K562 (cell line): Measurements from ENCODE around the gene WRAP53. TPM values are rescaled to one million over a fixed set of nuclear protein-coding genes. Genes with fewer than 3 reads are reported as not detected.
A peak's percentile ranks its signal among the peaks of the same experiment; 100 is the strongest.

ENCODE experiments used
- ATAC-seq: fragments of 200-7000 bp; cut with Tn5 transposase; 3 replicates; pipeline ENCODE4 v1.9.1; 2020; ENCODE audit warnings: moderate library complexity
- BruUV-seq: library from RNA; stranded (reverse); fragments of 400-500 nt; replicated peaks from 2 replicates; lab custom pipeline; 2021; lab: Mats Ljungman, UMichigan
- CTCF ChIA-PET: fragments of 300-600 bp; formaldehyde crosslinking; extraction: SDS; loops from one replicate; lab custom pipeline; 2021; ENCODE audit warnings: low intra/inter-chr PET ratio; lab: Yijun Ruan, JAX
- POLR2A ChIA-PET: fragments of 300-600, 350-650 bp; sonication (Branson Sonifier 250); formaldehyde crosslinking; extraction: SDS; loops from one replicate; lab custom pipeline; 2021; ENCODE audit warnings: antibody characterized with exemption, inconsistent platforms; lab: Yijun Ruan, JAX
- DNase-seq, 4 experiments: peaks; one replicate each; pipeline versions ENCODE4 v3.0.0 to v3.0.0-alpha.2; 2011 to 2018; ENCODE audit warnings: low spot score in 3 of 4, mixed read lengths in 3 of 4; ENCODE audit errors: extremely low read depth in 1 of 4
- FAIRE-seq: peaks from 2 replicates; lab custom pipeline; 2011; peaks lifted over from hg19 to GRCh38; lab: Jason Lieb, UNC
- H2AFZ ChIP-seq: 2 replicates; pipeline ENCODE4 v1.6.0; 2011; ENCODE audit warnings: low read depth, low read length, control low read depth, inconsistent platforms
- H3K27ac ChIP-seq: fragments of 200-600 bp; 3 replicates; pipeline ENCODE4 v1.8.0; 2011; ENCODE audit warnings: low read depth, mild to moderate bottlenecking, control low read depth, inconsistent platforms, low read length, moderate library complexity, mixed read lengths; ENCODE audit errors: extremely low read depth
- H3K27me3 ChIP-seq, 2 experiments: fragments of 300-600 bp in 1 of 2; 2 replicates in 1 of 2; 3 replicates in 1 of 2; pipeline versions ENCODE4 v1.6.0 to v1.8.0; 2011; ENCODE audit warnings: inconsistent platforms in 2 of 2, low read length in 2 of 2, mild to moderate bottlenecking in 1 of 2, mixed read lengths in 1 of 2, moderate library complexity in 1 of 2; ENCODE audit not compliant: control insufficient read depth in 2 of 2, insufficient read depth in 2 of 2
- H3K36me3 ChIP-seq: fragments of 300-600 bp; 3 replicates; pipeline ENCODE4 v1.8.0; 2011; ENCODE audit warnings: mild to moderate bottlenecking, low read length, inconsistent platforms; ENCODE audit not compliant: control insufficient read depth, insufficient read depth
- H3K4me1 ChIP-seq, 2 experiments: fragments of 200-600 bp in 1 of 2; replicated peaks in 1 of 2; 2 replicates in 1 of 2; 3 replicates in 1 of 2; pipeline versions ENCODE4 v1.5.1 to v1.8.0; 2011; ENCODE audit warnings: inconsistent platforms in 2 of 2, low read length in 2 of 2, mild to moderate bottlenecking in 1 of 2, mixed read lengths in 1 of 2, moderate library complexity in 1 of 2; ENCODE audit not compliant: control insufficient read depth in 2 of 2, insufficient read depth in 2 of 2
- H3K4me2 ChIP-seq: 2 replicates; pipeline ENCODE4 v1.6.1; 2011; ENCODE audit warnings: low read length, control low read depth, inconsistent platforms, mixed read lengths; ENCODE audit not compliant: insufficient read depth
- H3K4me3 ChIP-seq: fragments of 200-600 bp; sonication (generic), shearing (Covaris generic); 2 replicates; pipeline ENCODE4 v1.5.1; 2016; ENCODE audit warnings: control low read depth, inconsistent platforms
- H3K79me2 ChIP-seq: fragments of 200-600 bp; 3 replicates; pipeline ENCODE4 v1.8.0; 2011; ENCODE audit warnings: low read length, inconsistent platforms; ENCODE audit not compliant: control insufficient read depth, insufficient read depth
- H3K9ac ChIP-seq, 2 experiments: 2 replicates each; pipeline versions ENCODE4 v1.6.0 to v1.6.1; 2011; ENCODE audit warnings: low read depth in 2 of 2, low read length in 2 of 2, control low read depth in 1 of 2, inconsistent platforms in 1 of 2, mild to moderate bottlenecking in 1 of 2, mixed read lengths in 1 of 2; ENCODE audit not compliant: insufficient read depth in 1 of 2
- H3K9me1 ChIP-seq: one replicate; pipeline ENCODE4 v1.6.0; 2011; ENCODE audit warnings: inconsistent platforms, mild to moderate bottlenecking, low read length, moderate library complexity; ENCODE audit not compliant: control insufficient read depth, insufficient read depth
- H3K9me3 ChIP-seq: replicated peaks from 2 replicates; pipeline ENCODE4 v1.5.1; 2011; ENCODE audit warnings: low read depth, low read length, inconsistent platforms; ENCODE audit not compliant: control insufficient read depth, insufficient read depth
- H4K20me1 ChIP-seq: replicated peaks from 2 replicates; pipeline ENCODE4 v1.6.1; 2011; ENCODE audit warnings: low read length, inconsistent platforms, mixed read lengths; ENCODE audit not compliant: control insufficient read depth, insufficient read depth
- CBX2 ChIP-seq: fragments of 200-600 bp; sonication (generic); IDR thresholded peaks from one replicate; pipeline ENCODE4 v1.6.1; 2012; ENCODE audit warnings: mild to moderate bottlenecking, low read length, inconsistent platforms; ENCODE audit not compliant: insufficient read depth, poor library complexity, severe bottlenecking
- JUNB ChIP-seq: fragments of 450-650 bp; formaldehyde crosslinking; conservative IDR thresholded peaks from 2 replicates; pipeline ENCODE4 v1.4.0; 2020; ENCODE audit warnings: mild to moderate bottlenecking
- KLF13 ChIP-seq: fragments of 450-650 bp; IDR thresholded peaks from 2 replicates; pipeline ENCODE4 v1.6.1; 2016; ENCODE audit warnings: missing genetic modification characterization, low read depth, mild to moderate bottlenecking, missing compliant biosample characterization, moderate library complexity, borderline replicate concordance
- LCOR ChIP-seq: sonication (generic); formaldehyde crosslinking; IDR thresholded peaks from 2 replicates; pipeline ENCODE4 v1.8.0; 2022; ENCODE audit warnings: mild to moderate bottlenecking, missing genetic modification reagents
- NFYB ChIP-seq: IDR thresholded peaks from 2 replicates; pipeline ENCODE4 v1.6.1; 2011; ENCODE audit warnings: mild to moderate bottlenecking, moderate library complexity; ENCODE audit not compliant: insufficient read length; ENCODE audit errors: extremely low read depth
- ZFPM2 ChIP-seq: fragments of 250-450 bp; sonication (Bioruptor Pico); IDR thresholded peaks from 2 replicates; pipeline ENCODE4 v1.5.1; 2022; ENCODE audit warnings: mild to moderate bottlenecking
- ZKSCAN1 ChIP-seq: fragments of 150-350 bp; IDR thresholded peaks from 2 replicates; pipeline ENCODE4 v1.6.1; 2016; ENCODE audit warnings: low read depth, low read length
- ZNF589 ChIP-seq: fragments of 200-800 bp; sonication (Bioruptor generic); IDR thresholded peaks from 2 replicates; pipeline ENCODE4 v1.6.1; 2016; ENCODE audit warnings: low read depth, missing genetic modification characterization, missing compliant biosample characterization
- WGBS: fragments of 100-300 bp; shearing (Covaris generic); methylation state at CpG from one replicate; pipeline ENCODE4 v1.1.6; 2016; ENCODE audit warnings: low coverage, mixed read lengths; ENCODE audit not compliant: insufficient coverage; ENCODE audit errors: missing lambda C conversion rate; 5-methylcytosine and 5-hydroxymethylcytosine counted together
- in situ Hi-C: fragments of 300-500 bp; cut with MboI; formaldehyde crosslinking; loops from 4 replicates; pipeline ENCODE4 v1.15.0; 2018; ENCODE audit warnings: inconsistent platforms, mixed read lengths
- intact Hi-C: fragments of 100-400 bp; cut with micrococcal nuclease; formaldehyde crosslinking; loops from 2 replicates; pipeline ENCODE4 v1.14.2; 2022
- polyA plus RNA-seq, 8 experiments: library from polyadenylated mRNA; depleted of rRNA in 4 of 8; stranded (reverse) in 5 of 8; unstranded in 3 of 8; fragments of >200 nt; fragmentation: Nextera tagmentation in 2 of 8; fragmentation: Illumina TruSeq in 1 of 8; extraction: Ambion mirVana in 2 of 8; extraction: Trizol in 1 of 8; gene quantifications; 2 replicates each; pipeline versions ENCODE4 v1.2.1 to v1.2.3, GENCODE V29; 2011 to 2014; ENCODE audit warnings: inconsistent platforms in 1 of 8, missing spikeins in 1 of 8
- total RNA-seq, 7 experiments: library from RNA; depleted of rRNA in 6 of 7; stranded (reverse); fragments of >200 nt in 6 of 7; fragmentation: Illumina TruSeq in 2 of 7; extraction: Trizol in 2 of 7; gene quantifications; 2 replicates each; pipeline versions ENCODE4 v1.2.1 to v1.2.3, GENCODE V29; 2011 to 2021; ENCODE audit warnings: low replicate concordance in 1 of 7
- TF ChIP-seq, protein P1 (sequence below): sonication (generic); formaldehyde crosslinking; IDR thresholded peaks from 2 replicates; pipeline ENCODE4 v1.8.0; 2022; ENCODE audit warnings: mild to moderate bottlenecking, missing genetic modification reagents
- TF ChIP-seq, protein P2 (sequence below): sonication (generic); formaldehyde crosslinking; IDR thresholded peaks from 2 replicates; pipeline ENCODE4 v1.8.1; 2022; ENCODE audit warnings: missing genetic modification reagents

The WRAP53 gene
- total and polyA plus RNA-seq, 9 of the 15 experiments (the other 6 are each of a cell fraction or from before 2014, with no cell fraction given) = 0.72 to 18.2 (median 13.4) TPM

DNA sequence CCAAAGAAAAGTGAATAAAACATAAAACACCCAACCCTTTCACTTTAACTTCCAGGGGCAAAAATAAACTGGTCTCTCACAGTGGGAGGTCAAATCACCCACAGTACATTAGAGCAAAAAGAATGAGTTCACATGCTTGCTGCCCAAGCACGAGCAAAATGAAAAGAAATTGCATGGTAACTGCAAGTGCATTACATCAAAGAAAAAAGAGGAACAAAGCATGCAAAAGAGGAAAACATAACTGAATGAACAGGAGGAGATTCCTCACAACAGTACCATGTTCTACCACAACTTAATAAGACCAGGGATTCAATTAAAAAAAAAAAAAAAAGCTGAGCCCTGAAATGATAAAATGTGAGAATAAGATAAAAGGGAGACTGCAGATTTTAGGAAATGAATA lies 41.5 kb downstream of the WRAP53 start:
- in situ Hi-C loops (no loop called here), intact Hi-C loops (no loop called here)
- 0% methylated on average over 1 of the region's 1 CpG for whole genome bisulfite sequencing
- CTCF ChIA-PET = interaction anchor here (0.6 kb wide), 2 partner anchors 25 to 95 kb away, joined by 4 to 7 read pairs; no protein-coding TSS in a partner anchor
- H3K9me1 ChIP-seq = no peaks in the 10 kb centered on the region
- H3K4me2 ChIP-seq = no peak overlapping the region
- H3K36me3 ChIP-seq = no peaks in the 10 kb centered on the region
- POLR2A ChIA-PET = interaction anchor here (0.6 kb wide), 1 partner anchor 62 kb away, joined by 3 read pairs; no protein-coding TSS in a partner anchor
- no peak overlapping the region for H3K9ac ChIP-seq
- ATAC-seq (no peak), DNase-seq (no peak), FAIRE-seq (no peak)
- no peaks in the 10 kb centered on the region for H4K20me1 ChIP-seq
- no peak for TF ChIP-seq ZKSCAN1
- peak; percentile 35 for TF ChIP-seq CBX2
- TF ChIP-seq ZFPM2 = no peak
- peaks cover 15 to 28% of the 10 kb centered on the region in 2 experiments for H3K27me3 ChIP-seq
- H3K4me3 ChIP-seq = no peak overlapping the region
- no TSS peak for BruUV-seq
- H2AFZ ChIP-seq = no peak overlapping the region
- H3K4me1 ChIP-seq = no peaks in the 10 kb centered on the region; a peak in 1 of 5 replicates
- no peak overlapping the region for H3K27ac ChIP-seq
- H3K9me3 ChIP-seq = no peaks in the 10 kb centered on the region
- H3K79me2 ChIP-seq = no peaks in the 10 kb centered on the region

DNA sequence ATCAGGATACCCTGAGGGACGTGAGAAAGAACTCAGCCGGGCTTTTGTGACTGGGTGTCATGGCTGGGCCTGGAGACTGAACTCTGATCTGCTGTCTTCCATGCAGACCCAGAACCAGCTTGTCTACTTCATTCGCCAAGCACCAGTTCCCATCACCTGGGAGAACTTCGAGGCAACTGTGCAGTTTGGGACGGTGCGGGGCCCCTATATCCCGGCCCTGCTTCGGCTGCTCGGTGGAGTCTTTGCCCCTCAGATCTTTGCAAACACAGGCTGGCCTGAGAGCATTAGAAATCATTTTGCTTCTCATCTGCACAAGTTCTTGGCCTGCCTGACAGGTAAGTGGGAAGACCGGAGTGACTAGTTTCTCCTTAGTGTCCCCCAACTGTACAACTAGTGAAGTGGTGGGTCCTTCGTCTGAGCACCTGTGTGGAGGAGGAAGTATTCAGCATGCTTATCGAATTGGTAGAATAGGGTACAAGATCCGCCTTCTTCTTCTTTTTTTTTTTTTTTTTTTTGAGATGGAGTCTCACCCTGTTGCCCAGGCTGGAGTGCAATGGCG lies 44.8 kb downstream of the WRAP53 start:
- Histone ChIP-seq H3K79me2 (no peaks in the 10 kb centered on the region), H4K20me1 (no peaks in the 10 kb centered on the region), H3K4me1 (no peaks in the 10 kb centered on the region; a peak in 1 of 5 replicates), H2AFZ (no peak overlapping the region), H3K4me2 (no peak overlapping the region), H3K27me3 (peaks cover 8 to 35% of the 10 kb centered on the region in 2 experiments), H3K36me3 (no peaks in the 10 kb centered on the region), H3K27ac (no peak overlapping the region), H3K9ac (no peak overlapping the region), H3K9me1 (no peaks in the 10 kb centered on the region), H3K9me3 (no peaks in the 10 kb centered on the region), H3K4me3 (no peak overlapping the region)
- ChIA-PET POLR2A (no interaction called here), CTCF (no interaction called here)
- no TSS peak for BruUV-seq
- FAIRE-seq (no peak), ATAC-seq (no peak), DNase-seq (no peak)
- in situ Hi-C loops (no loop called here), intact Hi-C loops (no loop called here)
- 14% methylated on average over 12 of the region's 14 CpGs for WGBS
- TF ChIP-seq, protein P1, sequence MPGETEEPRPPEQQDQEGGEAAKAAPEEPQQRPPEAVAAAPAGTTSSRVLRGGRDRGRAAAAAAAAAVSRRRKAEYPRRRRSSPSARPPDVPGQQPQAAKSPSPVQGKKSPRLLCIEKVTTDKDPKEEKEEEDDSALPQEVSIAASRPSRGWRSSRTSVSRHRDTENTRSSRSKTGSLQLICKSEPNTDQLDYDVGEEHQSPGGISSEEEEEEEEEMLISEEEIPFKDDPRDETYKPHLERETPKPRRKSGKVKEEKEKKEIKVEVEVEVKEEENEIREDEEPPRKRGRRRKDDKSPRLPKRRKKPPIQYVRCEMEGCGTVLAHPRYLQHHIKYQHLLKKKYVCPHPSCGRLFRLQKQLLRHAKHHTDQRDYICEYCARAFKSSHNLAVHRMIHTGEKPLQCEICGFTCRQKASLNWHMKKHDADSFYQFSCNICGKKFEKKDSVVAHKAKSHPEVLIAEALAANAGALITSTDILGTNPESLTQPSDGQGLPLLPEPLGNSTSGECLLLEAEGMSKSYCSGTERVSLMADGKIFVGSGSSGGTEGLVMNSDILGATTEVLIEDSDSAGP (CRISPR knock-in tag) = no peak
- no peak for TF ChIP-seq JUNB (CRISPR knock-in tag)
- TF ChIP-seq KLF13 (tag) = no peak
- no peak for TF ChIP-seq LCOR
- TF ChIP-seq NFYB = no peak
- TF ChIP-seq, protein P2, sequence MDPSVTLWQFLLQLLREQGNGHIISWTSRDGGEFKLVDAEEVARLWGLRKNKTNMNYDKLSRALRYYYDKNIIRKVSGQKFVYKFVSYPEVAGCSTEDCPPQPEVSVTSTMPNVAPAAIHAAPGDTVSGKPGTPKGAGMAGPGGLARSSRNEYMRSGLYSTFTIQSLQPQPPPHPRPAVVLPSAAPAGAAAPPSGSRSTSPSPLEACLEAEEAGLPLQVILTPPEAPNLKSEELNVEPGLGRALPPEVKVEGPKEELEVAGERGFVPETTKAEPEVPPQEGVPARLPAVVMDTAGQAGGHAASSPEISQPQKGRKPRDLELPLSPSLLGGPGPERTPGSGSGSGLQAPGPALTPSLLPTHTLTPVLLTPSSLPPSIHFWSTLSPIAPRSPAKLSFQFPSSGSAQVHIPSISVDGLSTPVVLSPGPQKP (CRISPR knock-in tag) = no peak
- no peak for TF ChIP-seq ZNF589 (CRISPR knock-in tag)
